OCI-LY1 (cell line): ENCODE results near the gene SEMA3C.

Experiments used
- CTCF ChIP-seq: fragments of 200-600 bp; sonication (generic), shearing (Covaris generic); IDR thresholded peaks from 2 replicates; pipeline ENCODE4 v1.5.1; 2017; ENCODE audit warnings: mild to moderate bottlenecking, antibody characterized with exemption, low read length, moderate library complexity, mixed read lengths
- EZH2 ChIP-seq: fragments of 200-600 bp; sonication (generic), shearing (Covaris generic); IDR thresholded peaks from 2 replicates; pipeline ENCODE4 v1.8.0; 2017; ENCODE audit warnings: borderline replicate concordance, mixed run types, mild to moderate bottlenecking, antibody characterized with exemption, low read length, moderate library complexity, mixed read lengths

GRCh38 chr7:80869821-80870751 is 48.8 kb downstream of the SEMA3C start:
- TF ChIP-seq EZH2 (no peak), CTCF (no peak)
